ENCODE data around the gene C17orf50. TPM values are rescaled to one million over a fixed set of nuclear protein-coding genes. Genes with fewer than 3 reads are reported as not detected.

Gene C17orf50
- total RNA-seq, 3 donors from 2014 or later = not detected

- Histone ChIP-seq H3K36me3 (ENCODE audit: low read depth) (no peaks in the 10 kb centered on the region), H3K4me3 (no peak overlapping the region), H3K9me3 (no peaks in the 10 kb centered on the region), H3K4me1 (ENCODE audit: low read depth) (peaks cover 3% of the 10 kb centered on the region)
- TF ChIP-seq, protein P1, sequence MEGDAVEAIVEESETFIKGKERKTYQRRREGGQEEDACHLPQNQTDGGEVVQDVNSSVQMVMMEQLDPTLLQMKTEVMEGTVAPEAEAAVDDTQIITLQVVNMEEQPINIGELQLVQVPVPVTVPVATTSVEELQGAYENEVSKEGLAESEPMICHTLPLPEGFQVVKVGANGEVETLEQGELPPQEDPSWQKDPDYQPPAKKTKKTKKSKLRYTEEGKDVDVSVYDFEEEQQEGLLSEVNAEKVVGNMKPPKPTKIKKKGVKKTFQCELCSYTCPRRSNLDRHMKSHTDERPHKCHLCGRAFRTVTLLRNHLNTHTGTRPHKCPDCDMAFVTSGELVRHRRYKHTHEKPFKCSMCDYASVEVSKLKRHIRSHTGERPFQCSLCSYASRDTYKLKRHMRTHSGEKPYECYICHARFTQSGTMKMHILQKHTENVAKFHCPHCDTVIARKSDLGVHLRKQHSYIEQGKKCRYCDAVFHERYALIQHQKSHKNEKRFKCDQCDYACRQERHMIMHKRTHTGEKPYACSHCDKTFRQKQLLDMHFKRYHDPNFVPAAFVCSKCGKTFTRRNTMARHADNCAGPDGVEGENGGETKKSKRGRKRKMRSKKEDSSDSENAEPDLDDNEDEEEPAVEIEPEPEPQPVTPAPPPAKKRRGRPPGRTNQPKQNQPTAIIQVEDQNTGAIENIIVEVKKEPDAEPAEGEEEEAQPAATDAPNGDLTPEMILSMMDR (IDR thresholded peaks at IDR 0.05) = no peak
- intact Hi-C loops (cut with DNase I, micrococcal nuclease) = loop anchor here in 1 of 2 donors (5.0 to 10.0 kb wide), 2 partner anchors 140 to 433 kb away; no protein-coding TSS in a partner anchor
- DNase-seq (no peak), ATAC-seq (no peak)
These were observed 15.4 kb upstream of the C17orf50 start for GRCh38 chr17:35745246-35745645.

GRCh38 chr17:35745749-35746320 lies 14.9 kb upstream of the C17orf50 start:
- no peak for DNase-seq
- TF ChIP-seq, protein P1 (IDR thresholded peaks at IDR 0.05) = no peak
- Histone ChIP-seq H3K9me3 (no peaks in the 10 kb centered on the region), H3K4me1 (ENCODE audit: low read depth) (peaks cover 3% of the 10 kb centered on the region), H3K36me3 (ENCODE audit: low read depth) (no peaks in the 10 kb centered on the region), H3K4me3 (no peak overlapping the region)
- intact Hi-C loops (cut with DNase I, micrococcal nuclease) = loop anchor here in 1 of 2 donors (5.0 to 10.0 kb wide), 2 partner anchors 141 to 434 kb away; no protein-coding TSS in a partner anchor
- no peak for ATAC-seq

DNA sequence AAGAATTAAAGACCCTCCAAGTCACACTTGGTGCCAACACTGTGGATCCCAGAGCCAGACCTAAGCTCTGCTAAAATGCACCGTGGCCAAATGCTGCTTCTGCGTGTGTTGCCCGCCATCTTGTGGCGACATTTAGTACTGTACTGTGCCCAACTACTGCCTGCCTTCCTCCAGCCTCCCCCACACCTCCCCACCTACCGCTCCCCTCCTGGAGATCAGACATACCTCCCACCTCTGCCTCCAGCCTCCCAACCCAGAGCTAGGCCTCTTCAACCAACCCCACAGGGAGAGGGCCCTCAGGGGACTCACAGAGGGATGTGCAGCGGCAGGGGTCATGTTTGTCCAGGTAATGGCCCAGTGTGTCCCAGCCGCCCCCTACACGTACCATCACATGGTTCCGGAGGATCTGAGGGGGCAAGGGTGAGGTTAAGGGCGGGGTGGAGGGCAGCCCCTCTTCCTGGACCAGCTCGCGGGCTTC lies 13.1 kb upstream of the C17orf50 start:
- intact Hi-C loops (cut with DNase I, micrococcal nuclease) = loop anchor here in 1 of 2 donors (5.0 to 10.0 kb wide), 2 partner anchors 143 to 435 kb away; no protein-coding TSS in a partner anchor
- Histone ChIP-seq H3K36me3 (ENCODE audit: low read depth) (no peaks in the 10 kb centered on the region), H3K9me3 (no peaks in the 10 kb centered on the region), H3K4me1 (ENCODE audit: low read depth) (no peaks in the 10 kb centered on the region), H3K4me3 (no peak overlapping the region)
- TF ChIP-seq, protein P1 (IDR thresholded peaks at IDR 0.05) = peak; percentile 60
- ATAC-seq = peak; percentile 86
- peak in 2 of 3 donors; percentile 76 to 90 for DNase-seq

DNA sequence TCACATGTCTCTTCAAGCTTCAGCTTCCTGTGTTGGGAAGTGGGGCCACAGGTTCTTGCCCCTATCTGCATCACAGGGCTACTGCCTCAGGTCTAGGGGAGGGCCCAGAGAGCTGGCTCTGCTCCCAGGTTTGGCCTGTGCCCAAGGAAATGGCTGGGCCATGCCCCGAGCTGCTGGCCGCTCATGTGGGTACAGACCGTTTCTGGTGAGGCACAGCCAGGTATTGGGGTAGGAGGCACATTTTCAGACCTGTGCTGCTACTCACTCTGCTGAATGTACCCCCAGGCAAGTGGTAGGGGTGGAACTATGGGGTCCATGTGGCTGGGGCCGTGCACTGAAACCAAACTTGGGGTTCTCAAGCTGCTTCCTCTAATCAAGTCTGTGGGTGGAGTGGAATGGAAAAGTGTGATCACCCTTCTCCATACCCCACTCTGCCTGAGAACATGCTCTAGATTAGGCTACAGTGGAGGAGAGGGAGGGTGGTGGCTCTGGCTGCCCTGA lies 12.3 kb upstream of the C17orf50 start:
- Histone ChIP-seq H3K36me3 (ENCODE audit: low read depth) (no peaks in the 10 kb centered on the region), H3K9me3 (no peaks in the 10 kb centered on the region), H3K4me1 (ENCODE audit: low read depth) (no peaks in the 10 kb centered on the region), H3K4me3 (no peak overlapping the region)
- intact Hi-C loops (cut with DNase I, micrococcal nuclease) = loop anchor here in 1 of 2 donors (5.0 to 10.0 kb wide), 2 partner anchors 144 to 436 kb away; no protein-coding TSS in a partner anchor
- DNase-seq (peak in 1 of 3 donors; percentile 40), ATAC-seq (peak; percentile 45)
- TF ChIP-seq, protein P1 (IDR thresholded peaks at IDR 0.05) = no peak

DNA sequence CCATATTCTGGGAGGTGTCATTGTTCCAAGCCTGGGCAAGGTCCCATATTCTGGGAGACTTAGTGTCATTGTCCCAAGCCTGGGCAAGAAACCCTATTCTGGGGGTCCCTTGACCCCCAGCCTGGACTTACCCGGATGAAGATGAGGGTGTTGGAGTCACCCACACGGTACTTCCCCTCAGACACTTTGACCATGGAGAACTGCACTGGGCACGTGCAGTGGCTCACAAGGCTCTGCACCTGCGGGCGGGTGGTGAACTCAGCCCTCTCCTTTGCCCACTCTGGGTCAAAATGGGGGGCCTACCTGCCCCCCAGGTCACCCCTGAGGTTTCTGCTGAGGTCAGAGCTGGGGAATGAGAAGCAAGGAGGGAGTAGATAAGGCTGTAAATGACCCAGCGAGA lies 11.7 kb upstream of the C17orf50 start:
- H3K4me3 ChIP-seq = no peak overlapping the region
- H3K4me1 ChIP-seq (ENCODE audit: low read depth) = no peaks in the 10 kb centered on the region
- H3K9me3 ChIP-seq = no peaks in the 10 kb centered on the region
- TF ChIP-seq, protein P1 (IDR thresholded peaks at IDR 0.05) = no peak
- H3K36me3 ChIP-seq (ENCODE audit: low read depth) = no peaks in the 10 kb centered on the region
- intact Hi-C loops (cut with DNase I, micrococcal nuclease) = loop anchor here in 1 of 2 donors (5.0 to 10.0 kb wide), 2 partner anchors 144 to 437 kb away; no protein-coding TSS in a partner anchor
- DNase-seq (no peak), ATAC-seq (no peak)
